Peyer's patch (tissue), 4 donors: ENCODE results near the gene COTL1. TPM values are rescaled to one million over a fixed set of nuclear protein-coding genes. Genes with fewer than 3 reads are reported as not detected.
"Not testable (repeated sequence)": the region's sequence is repeated elsewhere in the genome, so short reads cannot be mapped to it uniquely, and the experiment has no call there.

ENCODE experiments used
- DNase-seq, 3 donors: peaks; one replicate each; pipeline ENCODE4 v3.0.0-alpha.2; 2017 to 2019
- H3K27ac ChIP-seq, 4 donors: fragments of 200-600 bp; sonication (generic); one replicate each; pipeline ENCODE4 v1.5.1; 2016 to 2019
- H3K27me3 ChIP-seq, 2 donors: fragments of 200-600 bp; sonication (generic); one replicate each; pipeline ENCODE4 v1.5.1; 2019
- H3K36me3 ChIP-seq, 3 donors: fragments of 200-600 bp; sonication (generic); one replicate each; pipeline ENCODE4 v1.5.1; 2016 to 2019
- H3K4me1 ChIP-seq, 4 donors: fragments of 200-600 bp; sonication (generic); one replicate each; pipeline ENCODE4 v1.5.1; 2016 to 2019
- H3K4me3 ChIP-seq, 4 donors: fragments of 200-600 bp; sonication (generic); 1 replicate in 3 of 4; 2 replicates in 1 of 4; pipeline ENCODE4 v1.5.1; 2016 to 2019; ENCODE audit warnings: mild to moderate bottlenecking in 1 of 4
- H3K9me3 ChIP-seq, 4 donors: fragments of 200-600 bp; sonication (generic); one replicate each; pipeline ENCODE4 v1.5.1; 2016 to 2019; ENCODE audit warnings: mild to moderate bottlenecking in 1 of 4
- POLR2A ChIP-seq, 2 donors: fragments of 450-650 bp; IDR thresholded peaks; one replicate each; pipeline ENCODE4 v1.5.1; 2017; ENCODE audit warnings: antibody characterized with exemption in 2 of 2, mild to moderate bottlenecking in 2 of 2, moderate library complexity in 2 of 2
- total RNA-seq, 4 donors: library from RNA; depleted of rRNA; stranded (reverse); fragments of >200 nt; gene quantifications; one replicate each; pipeline ENCODE4 v1.1.0, GENCODE V29; 2016
- TF ChIP-seq, protein P1 (sequence below), 6 experiments: fragments of 450-650 bp in 4 of 6; fragments of 200-600 bp in 2 of 6; sonication (generic) in 1 of 6; IDR thresholded peaks; one replicate each; pipeline ENCODE4 v1.5.1; 2017 to 2019; ENCODE audit warnings: antibody characterized with exemption in 6 of 6, mild to moderate bottlenecking in 3 of 6, moderate library complexity in 1 of 6

COTL1 gene
- total RNA-seq, 4 donors from 2014 or later = 29.6 to 84.2 (median 43.1) TPM

DNA sequence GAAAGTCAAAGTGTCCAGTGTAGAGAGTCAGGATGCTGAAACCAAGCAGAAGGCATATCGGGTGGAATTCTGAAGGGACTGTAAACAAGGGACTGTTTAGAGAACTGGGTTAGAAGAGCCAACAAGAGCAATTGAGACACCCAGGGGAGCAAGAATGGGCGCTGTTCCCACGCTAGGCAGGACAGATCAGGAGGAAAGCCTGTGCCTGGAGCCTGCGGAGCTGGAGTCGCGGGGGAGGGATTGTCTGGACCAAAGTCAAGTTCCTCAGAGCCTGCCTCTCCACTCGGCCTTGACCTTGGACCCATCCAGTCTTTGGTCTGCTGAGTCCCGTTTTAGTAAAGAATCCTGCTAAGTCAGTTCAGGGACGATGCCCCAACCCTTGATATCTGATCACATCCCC is 15.7 kb upstream of the COTL1 start:
- TF ChIP-seq, protein P1, sequence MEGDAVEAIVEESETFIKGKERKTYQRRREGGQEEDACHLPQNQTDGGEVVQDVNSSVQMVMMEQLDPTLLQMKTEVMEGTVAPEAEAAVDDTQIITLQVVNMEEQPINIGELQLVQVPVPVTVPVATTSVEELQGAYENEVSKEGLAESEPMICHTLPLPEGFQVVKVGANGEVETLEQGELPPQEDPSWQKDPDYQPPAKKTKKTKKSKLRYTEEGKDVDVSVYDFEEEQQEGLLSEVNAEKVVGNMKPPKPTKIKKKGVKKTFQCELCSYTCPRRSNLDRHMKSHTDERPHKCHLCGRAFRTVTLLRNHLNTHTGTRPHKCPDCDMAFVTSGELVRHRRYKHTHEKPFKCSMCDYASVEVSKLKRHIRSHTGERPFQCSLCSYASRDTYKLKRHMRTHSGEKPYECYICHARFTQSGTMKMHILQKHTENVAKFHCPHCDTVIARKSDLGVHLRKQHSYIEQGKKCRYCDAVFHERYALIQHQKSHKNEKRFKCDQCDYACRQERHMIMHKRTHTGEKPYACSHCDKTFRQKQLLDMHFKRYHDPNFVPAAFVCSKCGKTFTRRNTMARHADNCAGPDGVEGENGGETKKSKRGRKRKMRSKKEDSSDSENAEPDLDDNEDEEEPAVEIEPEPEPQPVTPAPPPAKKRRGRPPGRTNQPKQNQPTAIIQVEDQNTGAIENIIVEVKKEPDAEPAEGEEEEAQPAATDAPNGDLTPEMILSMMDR (IDR thresholded peaks at IDR 0.05) = no peak
- TF ChIP-seq POLR2A (IDR thresholded peaks at IDR 0.05) = no peak
- DNase-seq = peak in 1 of 3 donors; percentile 64
- peak overlapping the region in 1 of 4 donors; percentile 3 for H3K27ac ChIP-seq
- no peak overlapping the region for H3K4me3 ChIP-seq
- no peaks in the 10 kb centered on the region for H3K36me3 ChIP-seq
- H3K27me3 ChIP-seq = no peaks in the 10 kb centered on the region
- H3K9me3 ChIP-seq = no peaks in the 10 kb centered on the region
- H3K4me1 ChIP-seq = peaks cover 0 to 5% (median 0%) of the 10 kb centered on the region in 4 donors

DNA sequence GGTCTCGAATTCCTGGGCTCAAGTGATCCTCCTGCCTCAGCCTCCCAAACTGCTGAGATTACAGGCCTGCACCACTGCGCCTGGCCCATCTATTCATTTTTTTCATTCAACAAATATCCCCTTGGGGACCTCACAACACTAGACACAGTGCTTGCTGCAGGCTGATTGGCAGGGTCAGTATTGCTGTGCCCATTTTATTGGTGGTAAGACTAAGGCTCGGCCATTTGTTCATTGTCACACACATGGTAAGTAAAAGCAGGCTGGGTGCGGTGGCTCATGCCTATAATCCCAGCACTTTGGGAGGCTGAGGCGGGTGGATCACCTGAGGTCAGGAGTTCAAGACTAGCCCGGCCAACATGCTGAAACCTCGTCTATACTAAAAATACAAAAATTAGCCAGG is 15.0 kb upstream of the COTL1 start:
- not testable (repeated sequence) for H3K4me3 ChIP-seq, H3K27me3 ChIP-seq, H3K27ac ChIP-seq, H3K9me3 ChIP-seq, H3K4me1 ChIP-seq, H3K36me3 ChIP-seq, DNase-seq

DNA sequence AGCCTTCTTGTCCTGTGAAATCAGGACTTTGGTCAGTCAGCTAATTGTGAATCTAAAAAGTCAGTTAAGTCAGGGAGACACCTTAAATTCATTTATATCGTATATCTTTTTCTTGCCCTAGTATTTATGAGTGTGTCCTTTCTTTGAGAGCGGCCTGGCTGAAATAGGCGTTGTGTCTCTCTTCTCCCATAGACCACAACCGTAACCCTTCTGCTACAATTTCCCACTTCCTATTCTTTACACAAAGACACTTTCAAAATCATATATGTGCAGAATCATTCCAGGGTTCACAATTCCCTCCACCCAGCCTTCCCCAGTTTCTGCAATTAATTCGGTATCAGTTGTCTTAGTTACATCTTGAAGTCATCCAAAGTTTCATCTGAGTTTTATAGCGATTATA is 14.0 kb upstream of the COTL1 start:
- DNase-seq = no peak
- no peaks in the 10 kb centered on the region for H3K36me3 ChIP-seq
- no peaks in the 10 kb centered on the region for H3K9me3 ChIP-seq
- no peak overlapping the region for H3K27ac ChIP-seq
- TF ChIP-seq, protein P1 (IDR thresholded peaks at IDR 0.05) = no peak
- no peak for TF ChIP-seq POLR2A (IDR thresholded peaks at IDR 0.05)
- no peaks in the 10 kb centered on the region for H3K27me3 ChIP-seq
- H3K4me3 ChIP-seq = no peak overlapping the region
- peaks cover 0 to 5% (median 0%) of the 10 kb centered on the region in 4 donors for H3K4me1 ChIP-seq

DNA sequence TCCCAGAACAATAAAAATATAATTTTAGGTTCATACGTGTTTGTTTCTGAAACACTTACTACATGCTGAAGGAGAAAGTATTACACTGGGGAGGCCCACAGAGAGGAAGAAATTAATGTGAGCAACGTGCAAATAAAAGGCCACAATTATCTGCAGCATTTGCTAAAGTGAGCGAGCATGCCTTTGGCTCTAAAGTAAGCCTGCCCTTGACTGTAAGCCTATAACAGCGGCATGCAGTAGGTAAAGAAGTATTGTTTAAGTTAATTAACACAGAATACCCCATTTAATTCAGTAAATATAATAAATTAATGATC is 13.2 kb upstream of the COTL1 start:
- no peaks in the 10 kb centered on the region for H3K36me3 ChIP-seq
- TF ChIP-seq POLR2A (IDR thresholded peaks at IDR 0.05) = no peak
- TF ChIP-seq, protein P1 (IDR thresholded peaks at IDR 0.05) = no peak
- H3K27me3 ChIP-seq = no peaks in the 10 kb centered on the region
- H3K4me3 ChIP-seq = no peak overlapping the region
- no peaks in the 10 kb centered on the region for H3K9me3 ChIP-seq
- H3K4me1 ChIP-seq = peaks cover 0 to 5% (median 0%) of the 10 kb centered on the region in 4 donors
- no peak overlapping the region for H3K27ac ChIP-seq
- no peak for DNase-seq

DNA sequence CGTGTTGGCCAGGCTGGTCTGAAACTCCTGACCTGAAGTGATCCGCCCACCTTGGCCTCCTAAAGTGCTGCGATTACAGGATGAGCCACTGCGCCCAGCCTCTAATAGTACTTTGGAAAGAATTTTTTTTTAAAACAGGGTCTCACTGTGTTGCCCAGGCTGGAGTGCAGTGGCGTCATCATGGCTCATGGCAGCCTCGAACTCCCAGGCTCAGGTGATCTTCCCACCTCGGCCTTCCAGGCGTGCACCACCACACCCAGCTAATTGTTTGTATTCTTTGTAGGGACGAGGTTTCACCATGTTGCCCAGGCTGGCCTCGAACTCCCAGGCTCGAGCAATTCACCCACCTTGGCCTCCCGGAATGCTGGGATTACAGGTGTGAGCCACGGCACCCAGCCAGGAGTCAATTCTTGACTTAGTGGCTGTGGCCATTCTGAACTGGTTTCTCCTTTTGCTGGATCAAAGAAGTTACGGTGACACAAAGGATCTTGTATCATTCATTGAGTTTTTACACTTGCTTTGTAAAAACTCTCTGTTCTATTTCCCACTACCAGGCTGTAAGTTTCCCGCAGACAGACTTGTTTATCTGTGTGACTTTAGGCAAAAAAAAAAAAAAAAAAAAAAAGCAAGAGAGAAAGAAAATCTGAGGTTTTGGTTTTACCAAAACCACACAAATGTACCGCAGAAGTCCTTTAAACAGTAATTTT is 12.7 kb upstream of the COTL1 start:
- Histone ChIP-seq H3K27me3 (no peaks in the 10 kb centered on the region), H3K4me1 (peaks cover 0 to 5% (median 0%) of the 10 kb centered on the region in 4 donors), H3K9me3 (no peaks in the 10 kb centered on the region), H3K27ac (no peak overlapping the region), H3K36me3 (no peaks in the 10 kb centered on the region), H3K4me3 (no peak overlapping the region)
- no peak for DNase-seq
- no peak for TF ChIP-seq POLR2A (IDR thresholded peaks at IDR 0.05)
- TF ChIP-seq, protein P1 (IDR thresholded peaks at IDR 0.05) = no peak

DNA sequence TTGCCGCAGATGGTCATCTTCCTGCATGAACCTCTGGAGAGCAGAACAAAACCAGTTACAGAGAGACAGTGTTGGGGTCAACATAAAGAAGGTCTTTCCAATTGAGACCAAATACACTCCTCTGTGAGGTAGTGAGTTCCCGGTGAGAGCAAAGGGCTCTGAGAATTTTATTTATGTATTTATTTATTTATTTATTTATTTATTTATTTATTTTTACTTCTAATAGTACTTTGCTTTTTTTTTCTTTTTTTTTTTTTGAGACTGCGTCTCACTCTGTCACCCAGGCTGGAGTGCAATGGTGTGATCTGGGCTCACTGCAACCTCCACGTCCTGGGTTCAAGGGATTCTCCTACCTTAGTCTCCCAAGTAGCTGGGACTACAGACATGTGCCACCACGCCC is 12.1 kb upstream of the COTL1 start:
- H3K27me3 ChIP-seq = no peaks in the 10 kb centered on the region
- no peak for DNase-seq

More for the DNA sequence above, 12.1 kb upstream of the COTL1 start:
- no peak overlapping the region for H3K4me3 ChIP-seq
- TF ChIP-seq POLR2A (IDR thresholded peaks at IDR 0.05) = no peak
- TF ChIP-seq, protein P1 (IDR thresholded peaks at IDR 0.05) = no peak
- no peaks in the 10 kb centered on the region for H3K36me3 ChIP-seq
- H3K4me1 ChIP-seq = peaks cover 0 to 5% (median 0%) of the 10 kb centered on the region in 4 donors
- no peak overlapping the region for H3K27ac ChIP-seq
- H3K9me3 ChIP-seq = no peaks in the 10 kb centered on the region
